ENCODE results near the gene MOV10L1. TPM values are rescaled to one million over a fixed set of nuclear protein-coding genes. Genes with fewer than 3 reads are reported as not detected.
A peak's percentile ranks its signal among the peaks of the same experiment; 100 is the strongest.
"Not testable (repeated sequence)": the region's sequence is repeated elsewhere in the genome, so short reads cannot be mapped to it uniquely, and the experiment has no call there.

The MOV10L1 gene
- total and polyA plus RNA-seq, 12 donors: 0.16 to 0.42 (median 0.26) TPM; not detected in 8

- intact Hi-C loops (cut with DNase I): no loop called here
- no peak overlapping the region for H3K27ac ChIP-seq
- no peak overlapping the region for H3K4me3 ChIP-seq
- peaks cover 0 to 3% (median 0%) of the 10 kb centered on the region in 11 donors for H3K9me3 ChIP-seq
- no peak for ATAC-seq
- DNase-seq: no peak
- no peak for TF ChIP-seq CTCF (IDR thresholded peaks at IDR 0.05)
- 72 to 84% methylated on average over 4 of the region's 4 CpGs for WGBS, 2 donors
- H3K27me3 ChIP-seq: peaks cover 0 to 23% (median 8%) of the 10 kb centered on the region in 7 donors
- no peaks in the 10 kb centered on the region for H3K36me3 ChIP-seq
- H3K4me1 ChIP-seq: no peaks in the 10 kb centered on the region
Measured at GRCh38 chr22:50131894-50132293, 42.1 kb downstream of the MOV10L1 start.

- Histone ChIP-seq H3K4me1 (no peaks in the 10 kb centered on the region), H3K36me3 (no peaks in the 10 kb centered on the region), H3K4me3 (no peak overlapping the region), H3K27me3 (peaks cover 0 to 12% (median 6%) of the 10 kb centered on the region in 7 donors), H3K9me3 (peaks cover 0 to 3% (median 0%) of the 10 kb centered on the region in 11 donors), H3K27ac (no peak overlapping the region)
- DNase-seq (no peak), ATAC-seq (no peak)
- intact Hi-C loops (cut with DNase I): no loop called here
- no peak for TF ChIP-seq CTCF (IDR thresholded peaks at IDR 0.05)
- WGBS, 2 donors: 81 to 86% methylated on average over 10 of the region's 10 CpGs
Measured at GRCh38 chr22:50134481-50134880, 44.7 kb downstream of the MOV10L1 start.

- peak in 1 of 8 donors; percentile 50 for ATAC-seq
- no peak for DNase-seq
- Histone ChIP-seq H3K9me3 (peaks cover 0 to 3% (median 0%) of the 10 kb centered on the region in 11 donors), H3K36me3 (no peaks in the 10 kb centered on the region), H3K4me3 (no peak overlapping the region), H3K4me1 (no peaks in the 10 kb centered on the region), H3K27ac (no peak overlapping the region), H3K27me3 (peaks cover 0 to 17% (median 5%) of the 10 kb centered on the region in 7 donors)
- WGBS, 2 donors: 63% methylated on average over 5 of the region's 5 CpGs
- no peak for TF ChIP-seq CTCF (IDR thresholded peaks at IDR 0.05)
- intact Hi-C loops (cut with DNase I): no loop called here
Measured at GRCh38 chr22:50136581-50137015, 46.8 kb downstream of the MOV10L1 start.

GRCh38 chr22:50137277-50137676 is 47.5 kb downstream of the MOV10L1 start:
- peaks cover 0 to 24% (median 9%) of the 10 kb centered on the region in 7 donors for H3K27me3 ChIP-seq
- ATAC-seq; H3K36me3 ChIP-seq; H3K27ac ChIP-seq; H3K4me1 ChIP-seq; H3K4me3 ChIP-seq; H3K9me3 ChIP-seq; intact Hi-C loops (cut with DNase I); DNase-seq: not testable (repeated sequence)
- 97 to 98% methylated on average over 9 of the region's 9 CpGs for WGBS, 2 donors

- ATAC-seq (no peak), DNase-seq (no peak)
- Histone ChIP-seq H3K4me1 (no peaks in the 10 kb centered on the region), H3K9me3 (no peaks in the 10 kb centered on the region), H3K4me3 (no peak overlapping the region), H3K27ac (no peak overlapping the region), H3K36me3 (no peaks in the 10 kb centered on the region), H3K27me3 (peaks cover 0 to 24% (median 17%) of the 10 kb centered on the region in 7 donors)
- no peak for TF ChIP-seq CTCF (IDR thresholded peaks at IDR 0.05)
- intact Hi-C loops (cut with DNase I): no loop called here
- 81 to 88% methylated on average over 4 of the region's 4 CpGs for WGBS, 2 donors
Measured at GRCh38 chr22:50138041-50138440, 48.2 kb downstream of the MOV10L1 start.

Data from heart right ventricle (tissue), 16 donors.